WTC11 (cell line): ENCODE results near the gene TMEM35A.

Experiments
- CTCF ChIP-seq: fragments of 200-600 bp; IDR thresholded peaks from 2 replicates; pipeline ENCODE4 v1.8.0; 2022; ENCODE audit warnings: antibody characterized with exemption
- ELF4 ChIP-seq: sonication (generic); formaldehyde crosslinking; IDR thresholded peaks from 2 replicates; pipeline ENCODE4 v1.8.1; 2022; ENCODE audit warnings: low read depth, mild to moderate bottlenecking, moderate library complexity, missing genetic modification reagents
- ESRRA ChIP-seq: sonication (generic); formaldehyde crosslinking; IDR thresholded peaks from 2 replicates; pipeline ENCODE4 v1.8.1; 2022; ENCODE audit warnings: mild to moderate bottlenecking, missing genetic modification reagents, borderline replicate concordance
- GRHL2 ChIP-seq: fragments of 250-450 bp; sonication (Bioruptor Pico); IDR thresholded peaks from 2 replicates; pipeline ENCODE4 v1.8.0; 2022; ENCODE audit warnings: mild to moderate bottlenecking, moderate library complexity; ENCODE audit not compliant: insufficient replicate concordance, severe bottlenecking

- no peak for TF ChIP-seq ESRRA (CRISPR knock-in tag)
- no peak for TF ChIP-seq CTCF
- TF ChIP-seq ELF4, result no peak
- no peak for TF ChIP-seq GRHL2 (CRISPR knock-in tag)
Measured at GRCh38 chrX:101057093-101057714, 21.5 kb upstream of the TMEM35A start.
